Ascending aorta (tissue), 2 donors: ENCODE data around the gene COG4. TPM values are rescaled to one million over a fixed set of nuclear protein-coding genes. Genes with fewer than 3 reads are reported as not detected.
A peak's percentile ranks its signal among the peaks of the same experiment; 100 is the strongest.

Experiments used
- DNase-seq, 2 donors: peaks; one replicate each; pipeline ENCODE4 v3.0.0-alpha.2; 2019; ENCODE audit warnings: low spot score in 2 of 2
- H3K27ac ChIP-seq, 2 donors: fragments of 200-600 bp; sonication (generic); one replicate each; pipeline ENCODE4 v1.5.1; 2016 to 2017; ENCODE audit warnings: mild to moderate bottlenecking in 1 of 2
- H3K27me3 ChIP-seq: fragments of 200-600 bp; sonication (generic); one replicate; pipeline ENCODE4 v1.5.1; 2017
- H3K36me3 ChIP-seq, 2 donors: fragments of 200-600 bp; sonication (generic); one replicate each; pipeline ENCODE4 v1.5.1; 2016
- H3K4me1 ChIP-seq, 2 donors: fragments of 200-600 bp; sonication (generic); one replicate each; pipeline ENCODE4 v1.5.1; 2016 to 2017; ENCODE audit warnings: mild to moderate bottlenecking in 1 of 2
- H3K4me3 ChIP-seq, 2 donors: fragments of 200-600 bp; sonication (generic); one replicate each; pipeline ENCODE4 v1.5.1; 2016 to 2017; ENCODE audit warnings: mild to moderate bottlenecking in 1 of 2
- H3K9me3 ChIP-seq, 2 donors: fragments of 200-600 bp; sonication (generic); one replicate each; pipeline ENCODE4 v1.5.1; 2016
- CTCF ChIP-seq, 3 experiments: fragments of 200-600 bp in 2 of 3; fragments of 450-650 bp in 1 of 3; sonication (generic) in 2 of 3; IDR thresholded peaks; one replicate each; pipeline ENCODE4 v1.5.1; 2016 to 2019; ENCODE audit warnings: antibody characterized with exemption in 3 of 3, mild to moderate bottlenecking in 1 of 3, moderate library complexity in 1 of 3
- intact Hi-C: fragments of 100-400 bp; cut with DNase I; formaldehyde crosslinking; loops from one replicate; pipeline ENCODE4 v1.15.1; 2023
- total RNA-seq: library from RNA; depleted of rRNA; stranded (reverse); fragments of >200 nt; gene quantifications from one replicate; pipeline ENCODE4 v1.1.0, GENCODE V29; 2016

The COG4 gene
- total RNA-seq: 59.1 TPM

DNA sequence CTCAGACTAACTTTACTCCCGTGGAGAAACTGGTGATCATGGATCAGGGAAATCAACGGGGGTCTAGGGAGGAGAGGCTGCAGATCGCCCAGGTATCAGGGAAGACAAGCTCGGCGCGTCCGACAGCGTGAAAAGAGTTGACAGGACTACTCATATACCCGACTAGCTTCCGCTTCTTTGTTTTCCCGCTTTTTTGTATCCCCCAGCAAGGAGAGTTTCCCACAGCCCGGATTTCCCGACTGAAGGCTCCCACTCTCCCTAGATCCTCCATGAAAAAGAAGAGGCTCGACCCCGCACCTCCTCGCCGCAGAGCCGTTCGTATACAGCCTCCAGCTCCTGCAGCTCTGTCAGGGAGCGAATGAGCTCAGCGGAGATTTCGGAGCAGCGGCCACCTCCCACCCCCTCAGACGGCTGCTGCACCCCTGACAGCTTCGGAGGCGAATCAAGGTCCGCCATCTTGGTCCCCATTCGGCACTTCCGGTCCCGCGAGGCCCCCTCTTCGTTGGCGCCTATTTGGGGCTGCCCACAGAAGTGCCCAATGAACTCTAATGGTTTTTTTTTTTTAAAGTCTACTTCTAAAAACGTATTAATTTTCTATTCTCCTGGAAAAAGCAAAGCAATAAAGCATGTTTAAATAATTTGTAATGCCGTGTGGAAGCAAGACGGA lies at the start of gene COG4:
Gene COG4 (minus strand): TSS at position 479 of the 667 bp plus-strand sequence. CDS start 11 bp downstream, at position 468.
- H3K36me3 ChIP-seq: peaks cover 0 to 22% of the 10 kb centered on the region in 2 donors
- H3K27ac ChIP-seq: peak within 1 kb of the TSS; percentile 86 to 95
- TF ChIP-seq CTCF (IDR thresholded peaks at IDR 0.05): no peak
- DNase-seq: peak; percentile 24 to 91
- no peaks in the 10 kb centered on the region for H3K27me3 ChIP-seq
- peaks cover 8 to 25% of the 10 kb centered on the region in 2 donors for H3K4me1 ChIP-seq
- H3K4me3 ChIP-seq: peak within 1 kb of the TSS; percentile 66 to 89
- intact Hi-C loops: no loop called here
- no peaks in the 10 kb centered on the region for H3K9me3 ChIP-seq

- no peak for TF ChIP-seq CTCF (IDR thresholded peaks at IDR 0.05)
- H3K27me3 ChIP-seq: no peaks in the 10 kb centered on the region
- no peak for DNase-seq
- peaks cover 47% of the 10 kb centered on the region in 2 donors for H3K36me3 ChIP-seq
- intact Hi-C loops: loop anchor here (5.0 to 10.0 kb wide), 2 partner anchors 46 to 172 kb away; no protein-coding TSS in a partner anchor
- no peaks in the 10 kb centered on the region for H3K9me3 ChIP-seq
- no peak overlapping the region for H3K4me3 ChIP-seq
- peaks cover 9 to 39% of the 10 kb centered on the region in 2 donors for H3K4me1 ChIP-seq
- H3K27ac ChIP-seq: peak overlapping the region; percentile 72 to 79
Observed at GRCh38 chr16:70572926-70573270, 49.5 kb upstream of the COG4 start.

GRCh38 chr16:70572050-70572925 lies 48.9 kb upstream of the COG4 start:
- Histone ChIP-seq H3K27ac (peak overlapping the region; percentile 72 to 79), H3K4me3 (no peak overlapping the region), H3K36me3 (peaks cover 53% of the 10 kb centered on the region in 2 donors), H3K4me1 (peaks cover 9 to 36% of the 10 kb centered on the region in 2 donors), H3K9me3 (no peaks in the 10 kb centered on the region), H3K27me3 (no peaks in the 10 kb centered on the region)
- TF ChIP-seq CTCF (IDR thresholded peaks at IDR 0.05): no peak
- intact Hi-C loops: loop anchor here (5.0 to 10.0 kb wide), 2 partner anchors 45 to 173 kb away; no protein-coding TSS in a partner anchor
- peak in 1 of 2 donors; percentile 38 for DNase-seq

DNA sequence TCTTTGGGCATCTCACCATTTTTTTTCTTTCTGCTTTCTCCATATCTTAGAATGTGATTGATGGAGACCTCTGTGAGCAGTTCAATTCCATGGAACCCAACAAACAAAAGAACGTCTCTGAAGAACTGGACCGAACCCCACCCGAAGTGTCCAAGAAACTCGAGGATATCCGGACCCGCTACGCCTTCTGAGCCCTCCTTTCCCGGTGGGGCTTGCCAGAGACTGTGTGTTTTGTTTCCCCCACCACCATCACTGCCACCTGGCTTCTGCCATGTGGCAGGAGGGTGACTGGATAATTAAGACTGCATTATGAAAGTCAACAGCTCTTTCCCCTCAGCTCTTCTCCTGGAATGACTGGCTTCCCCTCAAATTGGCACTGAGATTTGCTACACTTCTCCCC lies 48.3 kb upstream of the COG4 start:
- Histone ChIP-seq H3K4me3 (no peak overlapping the region), H3K27me3 (no peaks in the 10 kb centered on the region), H3K36me3 (peaks cover 60% of the 10 kb centered on the region in 2 donors), H3K9me3 (no peaks in the 10 kb centered on the region), H3K4me1 (peaks cover 5 to 30% of the 10 kb centered on the region in 2 donors), H3K27ac (peak overlapping the region; percentile 31 to 72)
- DNase-seq: peak in 1 of 2 donors; percentile 15
- no peak for TF ChIP-seq CTCF (IDR thresholded peaks at IDR 0.05)
- intact Hi-C loops: loop anchor here (5.0 to 10.0 kb wide), 2 partner anchors 44 to 173 kb away; no protein-coding TSS in a partner anchor

GRCh38 chr16:70570967-70571570 lies 47.7 kb upstream of the COG4 start:
- peak in 1 of 2 donors; percentile 33 for DNase-seq
- Histone ChIP-seq H3K4me1 (peaks cover under 1 to 24% of the 10 kb centered on the region in 2 donors), H3K4me3 (no peak overlapping the region), H3K36me3 (peaks cover 65% of the 10 kb centered on the region in 2 donors), H3K27ac (peak overlapping the region in 1 of 2 donors; percentile 31), H3K9me3 (no peaks in the 10 kb centered on the region), H3K27me3 (no peaks in the 10 kb centered on the region)
- intact Hi-C loops: loop anchor here (5.0 to 10.0 kb wide), 2 partner anchors 44 to 174 kb away; no protein-coding TSS in a partner anchor
- no peak for TF ChIP-seq CTCF (IDR thresholded peaks at IDR 0.05)
